Hepatocyte (in vitro differentiated cells): ENCODE measurements around the gene CFL1. TPM values are rescaled to one million over a fixed set of nuclear protein-coding genes. Genes with fewer than 3 reads are reported as not detected.

Source experiments
- DNase-seq: peaks from one replicate; pipeline ENCODE4 v3.0.0-alpha.2; 2016; ENCODE audit warnings: low spot score
- H2AFZ ChIP-seq: fragments of 200-600 bp; sonication (generic); 2 replicates; pipeline ENCODE4 v1.6.0; 2016; ENCODE audit warnings: antibody characterized with exemption, mild to moderate bottlenecking
- H3K27ac ChIP-seq: fragments of 200-600 bp; sonication (generic); 2 replicates; pipeline ENCODE4 v1.5.1; 2016; ENCODE audit warnings: mild to moderate bottlenecking
- H3K27me3 ChIP-seq: fragments of 200-600 bp; sonication (generic); 2 replicates; pipeline ENCODE4 v1.6.1; 2016
- H3K36me3 ChIP-seq: fragments of 200-600 bp; sonication (generic); replicated peaks from 2 replicates; pipeline ENCODE4 v1.5.1; 2016; ENCODE audit warnings: low read depth; ENCODE audit not compliant: insufficient read depth
- H3K4me1 ChIP-seq: fragments of 200-600 bp; sonication (generic); 2 replicates; pipeline ENCODE4 v1.5.1; 2016; ENCODE audit warnings: mild to moderate bottlenecking, moderate library complexity; ENCODE audit not compliant: insufficient read depth
- H3K4me2 ChIP-seq: fragments of 200-600 bp; sonication (generic); 2 replicates; pipeline ENCODE4 v1.6.0; 2016
- H3K4me3 ChIP-seq: fragments of 200-600 bp; sonication (generic); 2 replicates; pipeline ENCODE4 v1.5.1; 2016; ENCODE audit warnings: mild to moderate bottlenecking
- H3K79me2 ChIP-seq: fragments of 200-600 bp; sonication (generic); 2 replicates; pipeline ENCODE4 v1.6.0; 2017; ENCODE audit warnings: mild to moderate bottlenecking
- H3K9me2 ChIP-seq: fragments of 200-600 bp; sonication (generic); replicated peaks from 2 replicates; pipeline ENCODE4 v1.6.0; 2017; ENCODE audit warnings: mild to moderate bottlenecking; ENCODE audit not compliant: insufficient read depth
- H3K9me3 ChIP-seq: fragments of 200-600 bp; sonication (generic); 2 replicates; pipeline ENCODE4 v1.5.1; 2016; ENCODE audit warnings: low read depth, mild to moderate bottlenecking
- H4K20me1 ChIP-seq: fragments of 200-600 bp; sonication (generic); 2 replicates; pipeline ENCODE4 v1.6.0; 2016; ENCODE audit warnings: mild to moderate bottlenecking; ENCODE audit not compliant: insufficient read depth, poor library complexity, severe bottlenecking
- CTCF ChIP-seq: fragments of 200-600 bp; sonication (generic); IDR thresholded peaks from 2 replicates; pipeline ENCODE4 v1.5.1; 2016; ENCODE audit warnings: antibody characterized with exemption, mild to moderate bottlenecking; ENCODE audit not compliant: poor library complexity
- EZH2 ChIP-seq: fragments of 200-600 bp; sonication (generic); IDR thresholded peaks from 2 replicates; pipeline ENCODE4 v1.6.1; 2016; ENCODE audit warnings: antibody characterized with exemption, mild to moderate bottlenecking, borderline replicate concordance
- EZH2phosphoT487 ChIP-seq: fragments of 200-600 bp; sonication (generic); IDR thresholded peaks from one replicate; pipeline ENCODE4 v1.6.1; 2018; ENCODE audit warnings: antibody characterized with exemption, mild to moderate bottlenecking, low read depth, moderate library complexity; ENCODE audit not compliant: unreplicated experiment, severe bottlenecking
- WGBS: methylation state at CpG from one replicate; pipeline ENCODE4 v1.1.6; 2016; ENCODE audit warnings: low lambda C conversion rate; ENCODE audit errors: missing lambda C conversion rate; 5-methylcytosine and 5-hydroxymethylcytosine counted together
- polyA plus RNA-seq: library from polyadenylated mRNA; unstranded; fragments of >200 nt; fragmentation: Nextera tagmentation; extraction: Ambion mirVana; gene quantifications from 2 replicates; pipeline ENCODE4 v1.2.1, GENCODE V29; 2016
- total RNA-seq: library from RNA; depleted of rRNA; stranded (reverse); fragments of >200 nt; gene quantifications from 2 replicates; pipeline ENCODE4 v1.2.3, GENCODE V29; 2014

Gene CFL1
- total and polyA plus RNA-seq, 2 experiments from 2014 or later = 720 to 1,698 TPM

GRCh38 chr11:65806979-65807378 is 51.0 kb downstream of the CFL1 start:
- Histone ChIP-seq H3K36me3 (no peaks in the 10 kb centered on the region), H3K27ac (no peak overlapping the region), H3K9me2 (no peaks in the 10 kb centered on the region), H3K27me3 (peaks cover 4% of the 10 kb centered on the region), H3K9me3 (no peaks in the 10 kb centered on the region), H3K4me3 (no peak overlapping the region), H3K4me2 (no peak overlapping the region), H3K4me1 (no peaks in the 10 kb centered on the region), H4K20me1 (no peaks in the 10 kb centered on the region), H3K79me2 (no peaks in the 10 kb centered on the region), H2AFZ (no peak overlapping the region)
- TF ChIP-seq CTCF = no peak
- TF ChIP-seq EZH2phosphoT487 = no peak
- no peak for TF ChIP-seq EZH2
- 73% methylated on average over 6 of the region's 6 CpGs for WGBS
- no peak for DNase-seq

Other genes starting within 250 kb of the CFL1 start
- gene MAP3K11, start 244.0 kb downstream of the CFL1 start, total RNA-seq = 39.3 and 40.5 TPM in 2 replicates
- 55.3 and 59.5 TPM in 2 replicates for gene MAP3K11, start 244.0 kb downstream of the CFL1 start, polyA plus RNA-seq
- 22.2 and 27.4 TPM in 2 replicates for gene PCNX3, start 242.4 kb downstream of the CFL1 start, total RNA-seq
- gene PCNX3, start 242.4 kb downstream of the CFL1 start, polyA plus RNA-seq = 17.6 and 20.0 TPM in 2 replicates
- gene SIPA1, start 220.1 kb downstream of the CFL1 start, total RNA-seq = 15.6 and 19.1 TPM in 2 replicates
- 35.2 and 42.9 TPM in 2 replicates for gene SIPA1, start 220.1 kb downstream of the CFL1 start, polyA plus RNA-seq
- 28.1 and 32.7 TPM in 2 replicates for gene RELA, start 195.3 kb downstream of the CFL1 start, total RNA-seq
- 64.6 and 68.7 TPM in 2 replicates for gene RELA, start 195.3 kb downstream of the CFL1 start, polyA plus RNA-seq
- 36.1 and 41.7 TPM in 2 replicates for gene KAT5, start 145.9 kb downstream of the CFL1 start, total RNA-seq
- 53.1 and 77.2 TPM in 2 replicates for gene KAT5, start 145.9 kb downstream of the CFL1 start, polyA plus RNA-seq
- 26.4 and 44.4 TPM in 2 replicates for gene RNASEH2C, start 137.4 kb downstream of the CFL1 start, total RNA-seq
- gene RNASEH2C, start 137.4 kb downstream of the CFL1 start, polyA plus RNA-seq = 68.6 and 78.7 TPM in 2 replicates
- gene AP5B1, start 77.2 kb downstream of the CFL1 start, total RNA-seq = 19.5 and 20.9 TPM in 2 replicates
- 24.8 and 27.1 TPM in 2 replicates for gene AP5B1, start 77.2 kb downstream of the CFL1 start, polyA plus RNA-seq
- 26.0 and 26.3 TPM in 2 replicates for gene OVOL1, start 71.1 kb downstream of the CFL1 start, total RNA-seq
- gene OVOL1, start 71.1 kb downstream of the CFL1 start, polyA plus RNA-seq = 20.6 and 20.8 TPM in 2 replicates
- gene SNX32, start 24.2 kb downstream of the CFL1 start, total RNA-seq = 2.3 and 2.9 TPM in 2 replicates
- gene SNX32, start 24.2 kb downstream of the CFL1 start, polyA plus RNA-seq = 5.1 and 6.0 TPM in 2 replicates
- 22.3 and 23.8 TPM in 2 replicates for gene MUS81, start 2.3 kb upstream of the CFL1 start, total RNA-seq
- 47.0 and 51.7 TPM in 2 replicates for gene MUS81, start 2.3 kb upstream of the CFL1 start, polyA plus RNA-seq
- 65.2 and 69.7 TPM in 2 replicates for gene EFEMP2, start 14.6 kb upstream of the CFL1 start, total RNA-seq
- gene EFEMP2, start 14.6 kb upstream of the CFL1 start, polyA plus RNA-seq = 197 and 230 TPM in 2 replicates
- gene CTSW, start 21.7 kb upstream of the CFL1 start, total RNA-seq = not detected in 2 replicates
- gene CTSW, start 21.7 kb upstream of the CFL1 start, polyA plus RNA-seq = 0.15 and 0.56 TPM in 2 replicates
- 72.6 and 74.9 TPM in 2 replicates for gene FIBP, start 30.3 kb upstream of the CFL1 start, total RNA-seq
- 93.6 and 101 TPM in 2 replicates for gene FIBP, start 30.3 kb upstream of the CFL1 start, polyA plus RNA-seq
- 15.1 and 21.5 TPM in 2 replicates for gene CCDC85B, start 32.5 kb upstream of the CFL1 start, total RNA-seq
- 38.2 and 41.6 TPM in 2 replicates for gene CCDC85B, start 32.5 kb upstream of the CFL1 start, polyA plus RNA-seq
- 4.5 and 4.7 TPM in 2 replicates for gene FOSL1, start 42.2 kb upstream of the CFL1 start, total RNA-seq
- gene FOSL1, start 42.2 kb upstream of the CFL1 start, polyA plus RNA-seq = 16.5 and 20.1 TPM in 2 replicates
- gene C11orf68, start 60.9 kb upstream of the CFL1 start, total RNA-seq = 20.8 and 26.3 TPM in 2 replicates
- 53.2 and 59.3 TPM in 2 replicates for gene C11orf68, start 60.9 kb upstream of the CFL1 start, polyA plus RNA-seq
- gene DRAP1, start 61.2 kb upstream of the CFL1 start, total RNA-seq = 59.1 and 65.3 TPM in 2 replicates
- 158 and 173 TPM in 2 replicates for gene DRAP1, start 61.2 kb upstream of the CFL1 start, polyA plus RNA-seq
- gene TSGA10IP, start 87.3 kb upstream of the CFL1 start, total RNA-seq = not detected in 2 replicates
- gene TSGA10IP, start 87.3 kb upstream of the CFL1 start, polyA plus RNA-seq = not detected in 2 replicates
- gene SART1, start 103.6 kb upstream of the CFL1 start, total RNA-seq = 10.9 and 32.5 TPM in 2 replicates
- gene SART1, start 103.6 kb upstream of the CFL1 start, polyA plus RNA-seq = 34.1 and 37.5 TPM in 2 replicates
- 25.6 and 27.0 TPM in 2 replicates for gene EIF1AD, start 144.0 kb upstream of the CFL1 start, total RNA-seq
- 19.4 and 24.8 TPM in 2 replicates for gene EIF1AD, start 144.0 kb upstream of the CFL1 start, polyA plus RNA-seq
- gene BANF1, start 144.3 kb upstream of the CFL1 start, total RNA-seq = 22.8 and 37.8 TPM in 2 replicates
- gene BANF1, start 144.3 kb upstream of the CFL1 start, polyA plus RNA-seq = 197 and 215 TPM in 2 replicates
- gene CST6, start 153.8 kb upstream of the CFL1 start, total RNA-seq = 3.0 and 4.4 TPM in 2 replicates
- gene CST6, start 153.8 kb upstream of the CFL1 start, polyA plus RNA-seq = 9.4 and 17.6 TPM in 2 replicates
- gene CATSPER1, start 168.3 kb upstream of the CFL1 start, total RNA-seq = not detected in 2 replicates
- gene CATSPER1, start 168.3 kb upstream of the CFL1 start, polyA plus RNA-seq = not detected in 2 replicates
- 0.68 and 0.80 TPM in 2 replicates for gene GAL3ST3, start 191.0 kb upstream of the CFL1 start, total RNA-seq
- gene GAL3ST3, start 191.0 kb upstream of the CFL1 start, polyA plus RNA-seq = 1.1 and 2.6 TPM in 2 replicates
- 109 and 120 TPM in 2 replicates for gene SF3B2, start 194.2 kb upstream of the CFL1 start, total RNA-seq
- 155 and 170 TPM in 2 replicates for gene SF3B2, start 194.2 kb upstream of the CFL1 start, polyA plus RNA-seq
- gene PACS1, start 212.1 kb upstream of the CFL1 start, total RNA-seq = 23.5 and 28.2 TPM in 2 replicates
- 70.1 and 71.5 TPM in 2 replicates for gene PACS1, start 212.1 kb upstream of the CFL1 start, polyA plus RNA-seq